OCI-M2 (cell line): Measurements from ENCODE around the gene EPB41L1.

Source experiments
- DNase-seq: peaks from one replicate; lab custom pipeline; 2025; ENCODE audit not compliant: unreplicated experiment; lab: John Stamatoyannopoulos, UW

The EPB41L1 gene

GRCh38 chr20:36255445-36255844, 100.9 kb downstream of the EPB41L1 start:
- DNase-seq = no peak

DNA sequence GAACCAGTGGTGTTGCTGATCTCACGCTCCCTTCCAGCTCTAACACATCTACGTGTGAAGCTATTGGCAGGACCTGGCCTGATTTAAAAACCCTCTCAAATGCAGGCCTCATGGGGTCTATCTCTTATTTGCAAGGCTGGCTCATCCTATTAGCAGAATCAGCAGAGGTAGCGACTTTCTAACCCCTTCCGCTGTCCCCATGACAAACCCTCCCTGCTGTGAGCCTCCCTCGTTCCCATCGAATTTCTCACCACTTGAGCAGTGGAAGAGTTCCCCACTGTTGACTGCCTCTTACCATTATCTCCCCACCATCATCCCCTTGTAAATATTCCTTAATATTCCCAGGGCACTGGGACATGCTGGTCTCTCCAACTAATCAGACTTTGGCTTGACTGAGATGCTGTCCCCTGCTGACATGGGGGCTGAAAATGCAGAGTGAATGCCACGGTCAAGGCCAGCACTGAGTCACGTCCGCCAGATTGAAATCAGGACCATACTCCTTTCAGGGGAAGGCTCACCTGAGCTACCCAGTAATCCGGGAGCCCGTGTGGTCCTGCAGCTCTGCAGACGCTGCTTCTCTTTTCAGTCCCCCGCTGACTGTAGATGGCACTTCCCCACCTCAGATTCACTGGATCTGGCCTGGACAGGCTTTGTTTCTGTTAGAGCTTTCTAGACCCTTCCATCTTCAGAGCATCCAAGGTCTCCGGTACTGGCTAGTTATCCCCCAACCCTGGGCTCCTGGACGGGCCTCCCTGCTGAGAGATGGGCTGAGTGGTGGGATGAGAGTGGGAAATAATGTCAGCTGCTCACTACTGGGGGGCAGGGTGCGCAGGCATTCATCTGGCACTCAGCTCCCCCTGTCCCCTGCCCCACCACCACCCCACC, 104.9 kb downstream of the EPB41L1 start:
- no peak for DNase-seq

- no peak for DNase-seq
Observed at GRCh38 chr20:36260316-36260715, 105.8 kb downstream of the EPB41L1 start.

- DNase-seq = no peak
Observed at GRCh38 chr20:36261389-36262105, 107.0 kb downstream of the EPB41L1 start.

GRCh38 chr20:36262440-36262839, 107.9 kb downstream of the EPB41L1 start:
- DNase-seq = no peak

DNA sequence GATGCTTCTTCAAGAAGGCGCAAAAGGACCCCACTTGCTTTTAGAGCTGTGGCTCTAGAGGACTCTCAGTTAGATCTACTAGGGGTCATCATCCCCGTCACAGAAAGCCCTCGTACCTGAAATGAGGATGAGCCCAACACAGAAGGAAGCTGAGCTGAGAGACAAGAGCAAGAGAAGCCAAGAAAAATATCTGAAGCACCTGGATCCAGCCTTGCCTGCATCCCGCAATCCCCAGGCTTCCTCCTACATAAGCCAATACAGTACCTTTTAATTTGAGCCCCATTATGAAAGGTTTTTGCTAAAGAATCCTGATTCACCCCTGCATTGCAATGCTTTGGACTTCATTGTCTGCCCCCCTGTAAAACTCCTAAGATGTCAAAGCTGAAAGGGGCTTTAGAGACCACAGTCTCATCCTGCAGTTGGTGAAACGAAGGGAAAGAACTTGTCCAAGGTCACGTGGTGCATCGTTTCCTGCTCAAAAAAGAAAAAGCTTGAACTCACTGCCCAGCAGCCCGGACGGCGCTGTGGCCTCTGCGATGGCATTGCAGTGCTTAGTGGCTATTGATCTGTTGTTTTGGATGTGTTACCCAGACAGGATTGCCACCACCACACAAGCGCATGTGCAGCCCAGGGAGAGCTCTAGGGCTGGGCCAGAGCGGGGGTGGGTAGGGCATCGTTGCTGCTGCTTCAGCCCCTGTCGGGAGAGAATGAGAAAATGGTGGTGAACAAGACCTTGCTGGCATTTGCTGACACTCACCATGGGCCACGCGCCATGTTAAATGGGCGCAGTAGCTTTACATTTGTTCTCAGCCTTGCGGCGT, 110.1 kb downstream of the EPB41L1 start:
- no peak for DNase-seq

DNA sequence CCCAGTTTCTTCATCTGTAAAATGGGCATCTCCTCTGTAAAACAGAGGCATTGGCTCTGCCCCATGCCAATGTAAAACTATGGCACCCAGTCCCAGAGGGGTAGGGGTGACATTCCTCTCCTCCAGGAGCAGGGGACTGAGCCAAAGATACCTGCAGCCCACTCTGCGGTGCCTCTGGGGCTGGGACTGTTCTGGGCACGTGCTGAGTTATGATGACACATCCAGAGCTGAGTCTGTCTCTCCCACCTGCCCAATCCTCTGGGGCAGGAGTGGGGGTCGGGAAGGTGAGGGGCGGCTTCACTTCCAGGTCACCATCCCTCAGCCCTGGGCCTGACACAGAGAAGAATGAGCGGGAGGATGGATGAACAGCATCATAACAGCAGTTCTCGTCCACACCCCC, 111.6 kb downstream of the EPB41L1 start:
- DNase-seq = no peak

- DNase-seq = no peak
Observed at GRCh38 chr20:36267605-36268381, 113.3 kb downstream of the EPB41L1 start.

GRCh38 chr20:36268440-36269342, 114.2 kb downstream of the EPB41L1 start:
- DNase-seq = no peak

GRCh38 chr20:36269507-36269906, 115.0 kb downstream of the EPB41L1 start:
- no peak for DNase-seq

GRCh38 chr20:36270744-36271638, 116.5 kb downstream of the EPB41L1 start:
- no peak for DNase-seq

DNA sequence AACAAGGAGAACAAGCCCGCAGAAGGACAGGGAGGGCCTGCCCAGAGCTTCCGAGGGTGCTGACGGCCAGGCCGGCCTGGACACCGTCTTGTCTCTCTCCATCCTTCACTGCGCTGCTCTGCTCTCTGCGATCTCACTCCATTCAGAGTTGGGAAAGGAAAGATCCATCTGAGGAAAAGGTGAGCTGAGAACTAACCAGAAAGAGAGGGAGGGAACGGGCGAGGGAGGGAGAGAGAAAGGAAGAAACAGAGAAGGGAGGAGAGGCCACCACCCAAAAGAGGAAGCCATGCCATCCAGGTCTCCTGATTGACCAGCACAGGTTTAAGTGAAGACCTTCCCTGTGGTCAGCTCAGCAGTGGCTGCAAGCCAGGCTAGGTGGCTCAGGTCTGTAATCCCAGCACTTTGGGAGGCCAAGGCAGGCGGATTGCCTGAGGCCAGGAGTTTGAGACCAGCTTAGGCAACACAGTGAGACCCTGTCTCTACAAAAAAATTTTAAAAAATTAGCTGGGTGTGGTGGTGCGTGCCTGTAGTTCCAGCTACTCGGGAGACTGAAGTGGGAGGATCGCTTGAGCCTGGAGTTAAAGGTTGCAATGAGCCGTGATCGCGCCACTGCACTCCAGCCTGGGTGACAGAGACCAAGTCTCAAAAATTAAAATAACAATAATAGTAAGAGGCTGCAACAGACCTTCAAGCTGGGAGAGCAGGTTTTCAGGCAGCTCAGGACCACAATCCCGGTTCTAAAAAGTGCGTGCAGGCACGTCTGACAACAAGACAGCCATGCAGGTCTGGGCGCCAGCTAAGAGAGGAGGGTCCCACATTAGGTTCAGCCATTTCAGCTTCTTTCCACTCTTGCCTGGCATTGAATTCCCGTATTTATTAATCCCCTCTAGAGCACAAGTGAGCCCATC, 117.4 kb downstream of the EPB41L1 start:
- DNase-seq = no peak

GRCh38 chr20:36272547-36273220, 118.1 kb downstream of the EPB41L1 start:
- DNase-seq = no peak

DNA sequence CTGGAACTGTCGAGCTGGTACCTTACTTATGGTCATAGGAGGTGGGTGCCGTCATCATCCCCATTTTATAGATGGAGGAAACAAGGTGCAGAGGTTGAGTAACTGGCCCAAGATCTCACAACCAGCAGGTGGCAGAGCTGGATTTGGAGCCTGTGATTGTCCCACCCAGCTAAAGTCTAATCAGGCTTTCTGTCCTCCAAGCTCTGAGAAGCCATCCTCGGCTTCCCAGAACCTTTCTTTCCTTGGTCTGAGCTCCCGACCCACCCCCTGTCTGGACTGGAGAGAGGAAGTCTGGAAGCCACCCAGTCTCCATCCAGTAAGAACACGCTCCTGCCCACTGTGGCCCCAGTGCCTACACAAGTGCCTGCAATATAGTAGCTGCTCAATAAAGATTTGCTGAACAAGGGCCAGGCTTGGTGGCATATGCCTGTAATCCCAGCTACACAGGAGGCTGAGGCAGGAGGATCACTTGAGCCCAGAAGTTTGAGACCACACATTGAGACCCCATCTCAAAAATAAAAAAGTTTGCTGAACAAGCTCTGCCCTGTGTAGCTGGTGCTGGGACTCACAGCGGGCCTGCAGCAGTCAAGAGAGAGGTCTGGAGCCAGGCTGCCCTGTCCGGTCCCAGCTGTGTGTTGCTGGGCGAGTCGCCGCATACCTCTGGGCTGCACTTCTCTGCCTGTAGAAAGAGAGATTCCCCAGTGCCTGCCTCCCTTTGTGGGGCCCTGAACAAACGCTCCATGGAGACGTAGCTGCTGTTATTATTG, 119.1 kb downstream of the EPB41L1 start:
- DNase-seq = no peak

- no peak for DNase-seq
Observed at GRCh38 chr20:36274181-36274841, 119.8 kb downstream of the EPB41L1 start.

DNA sequence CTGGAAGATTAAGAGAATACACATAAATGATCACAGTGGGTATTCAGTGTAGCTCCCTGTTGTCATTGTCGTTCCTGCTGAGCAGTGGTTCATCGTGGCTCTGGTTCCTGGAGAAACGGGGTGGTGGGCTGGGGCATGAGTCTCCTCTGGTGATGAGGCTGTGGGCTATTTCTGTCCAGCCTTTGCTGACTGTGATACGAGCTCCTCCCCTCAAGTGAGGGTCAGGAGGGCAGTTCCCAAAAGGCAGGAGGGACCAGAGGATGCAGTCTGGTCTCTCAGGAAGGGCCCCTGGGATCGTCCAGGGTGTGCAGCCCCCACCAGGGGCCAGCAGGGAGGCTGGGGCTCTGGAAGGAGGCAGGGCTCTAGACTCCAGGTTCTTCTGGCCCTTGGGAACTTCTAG, 120.5 kb downstream of the EPB41L1 start:
- DNase-seq = no peak
